Erythroblast (primary cell): ENCODE data around the gene AOAH.

ENCODE experiments used
- DNase-seq, 2 experiments: peaks; one replicate each; lab custom pipeline; 2025; lab: John Stamatoyannopoulos, UW
- GATA1 ChIP-seq: IDR thresholded peaks from 2 replicates; pipeline ENCODE4 v1.6.1; 2011; ENCODE audit warnings: low read depth, mild to moderate bottlenecking, control low read depth, low read length, moderate library complexity
- POLR2A ChIP-seq: IDR thresholded peaks from 2 replicates; pipeline ENCODE4 v1.6.1; 2011; ENCODE audit warnings: mild to moderate bottlenecking, low read length

Gene AOAH

GRCh38 chr7:36723951-36724664 is at the start of gene AOAH:
TSS of gene AOAH (minus strand) at chr7:36724494. CDS start at chr7:36724148, 346 bp downstream.
- no peak for TF ChIP-seq POLR2A
- TF ChIP-seq GATA1 = no peak
- DNase-seq = no peak

GRCh38 chr7:36766451-36766850 is 42.2 kb upstream of the AOAH start:
- no peak for DNase-seq
- no peak for TF ChIP-seq POLR2A
- TF ChIP-seq GATA1 = no peak

GRCh38 chr7:36765605-36766004 is 41.3 kb upstream of the AOAH start:
- TF ChIP-seq POLR2A (no peak), GATA1 (no peak)
- DNase-seq = no peak

- no peak for DNase-seq
- no peak for TF ChIP-seq GATA1
- no peak for TF ChIP-seq POLR2A
Observed at GRCh38 chr7:36764929-36765328, 40.6 kb upstream of the AOAH start.

- no peak for DNase-seq
- TF ChIP-seq GATA1 (no peak), POLR2A (no peak)
Observed at GRCh38 chr7:36763132-36763816, 39.0 kb upstream of the AOAH start.

- no peak for TF ChIP-seq GATA1
- no peak for DNase-seq
Observed at GRCh38 chr7:36762394-36762793, 38.1 kb upstream of the AOAH start.

DNA sequence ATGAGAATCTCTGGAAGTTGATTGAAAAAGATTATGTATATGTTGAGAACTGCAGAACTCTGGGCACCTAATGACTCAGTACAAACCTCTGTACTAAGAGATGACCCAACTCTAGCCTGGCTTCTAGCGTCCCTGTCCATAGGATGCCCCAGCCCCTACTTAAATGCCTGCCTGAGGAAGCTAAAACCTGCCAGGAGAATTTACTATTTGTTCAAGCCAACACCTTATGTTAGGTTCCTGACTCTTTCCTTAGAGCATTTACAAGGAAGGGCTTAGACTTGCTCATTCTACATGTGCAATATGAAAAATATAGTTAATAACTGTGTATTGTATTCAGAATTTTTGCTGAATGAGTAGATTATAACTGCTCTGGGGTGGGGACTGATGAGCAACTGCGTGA is 37.5 kb upstream of the AOAH start:
- TF ChIP-seq GATA1 (no peak), POLR2A (no peak)
- DNase-seq = no peak

GRCh38 chr7:36760856-36761762 is 36.8 kb upstream of the AOAH start:
- no peak for DNase-seq
- TF ChIP-seq GATA1 = no peak
- no peak for TF ChIP-seq POLR2A

- no peak for DNase-seq
- TF ChIP-seq POLR2A = no peak
- no peak for TF ChIP-seq GATA1
Observed at GRCh38 chr7:36758879-36759278, 34.6 kb upstream of the AOAH start.

- TF ChIP-seq POLR2A = no peak
- TF ChIP-seq GATA1 = no peak
- no peak for DNase-seq
Observed at GRCh38 chr7:36755484-36755883, 31.2 kb upstream of the AOAH start.

- no peak for DNase-seq
- no peak for TF ChIP-seq POLR2A
- no peak for TF ChIP-seq GATA1
Observed at GRCh38 chr7:36752026-36752711, 27.9 kb upstream of the AOAH start.

- no peak for DNase-seq
- TF ChIP-seq GATA1 = no peak
- TF ChIP-seq POLR2A = no peak
Observed at GRCh38 chr7:36750451-36750850, 26.2 kb upstream of the AOAH start.

DNA sequence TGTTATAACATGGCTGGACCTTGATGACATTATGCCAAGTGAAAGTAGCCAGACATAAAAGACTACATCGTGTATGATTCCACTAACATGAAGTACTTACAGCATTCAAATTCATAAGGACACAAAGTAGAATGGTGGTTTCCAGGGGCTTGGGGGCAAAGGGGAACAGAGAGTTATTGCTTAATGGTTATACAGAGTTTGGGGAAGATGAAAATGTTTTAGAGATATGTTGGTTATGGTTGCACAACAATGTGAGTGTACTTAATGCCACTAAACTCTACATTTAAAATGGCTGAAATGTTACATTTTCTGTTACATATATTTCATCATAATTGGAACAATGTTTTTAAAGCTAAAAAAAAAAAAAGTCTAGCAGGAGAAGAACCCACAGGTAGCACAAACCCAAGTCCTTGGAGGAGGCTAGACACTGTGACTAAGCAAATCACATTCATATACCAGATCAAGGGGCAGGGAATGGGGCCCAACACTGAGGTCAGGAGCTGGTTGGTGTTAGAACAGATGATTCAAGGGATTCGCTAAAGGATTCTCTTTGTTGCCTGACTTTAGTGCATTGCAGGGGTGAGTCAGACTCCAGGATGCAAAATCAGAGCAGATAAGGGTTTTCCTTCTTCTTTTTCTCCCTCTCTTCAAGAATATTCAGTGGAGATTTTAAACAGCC is 25.1 kb upstream of the AOAH start:
- TF ChIP-seq GATA1 = no peak
- no peak for TF ChIP-seq POLR2A
- no peak for DNase-seq
